OCI-LY3 (cell line): ENCODE results near the gene MDP1.

Experiments
- H2AFZ ChIP-seq: fragments of 200-600, 300-600 bp; shearing (Covaris generic); 2 replicates; pipeline ENCODE4 v1.6.0; 2014; ENCODE audit warnings: antibody characterized with exemption, low read depth, low read length
- H3K27ac ChIP-seq: fragments of 200-600, 300-600 bp; sonication (generic); 2 replicates; pipeline ENCODE4 v1.5.1; 2014; ENCODE audit warnings: mild to moderate bottlenecking, low read length, moderate library complexity, mixed read lengths
- H3K27me3 ChIP-seq: fragments of 200-600, 300-600 bp; sonication (generic); 2 replicates; pipeline ENCODE4 v1.6.1; 2014; ENCODE audit warnings: low read depth, low read length, mixed read lengths
- H3K36me3 ChIP-seq: fragments of 200-600, 300-600 bp; sonication (generic); replicated peaks from 2 replicates; pipeline ENCODE3; 2014; ENCODE audit warnings: low read depth, low read length, mixed read lengths
- H3K4me1 ChIP-seq: fragments of 300-600, 200-600 bp; sonication (generic); 2 replicates; pipeline ENCODE4 v1.6.1; 2014; ENCODE audit warnings: low read length, mixed read lengths
- H3K4me2 ChIP-seq: fragments of 200-600, 300-600 bp; sonication (generic); 2 replicates; pipeline ENCODE4 v1.6.1; 2014; ENCODE audit warnings: low read length, mixed read lengths
- H3K4me3 ChIP-seq: fragments of 300-600, 200-600 bp; sonication (generic); 2 replicates; pipeline ENCODE4 v1.5.1; 2014; ENCODE audit warnings: antibody characterized with exemption, mild to moderate bottlenecking, low read length, moderate library complexity
- H3K79me2 ChIP-seq: fragments of 300-600, 200-600 bp; shearing (Covaris generic); 2 replicates; pipeline ENCODE4 v1.6.1; 2014; ENCODE audit warnings: mild to moderate bottlenecking, low read length, mixed read lengths
- H3K9ac ChIP-seq: fragments of 300-600, 200-600 bp; shearing (Covaris generic); 2 replicates; pipeline ENCODE4 v1.6.0; 2014; ENCODE audit warnings: mild to moderate bottlenecking, low read length, moderate library complexity
- H3K9me3 ChIP-seq: fragments of 200-600, 300-600 bp; shearing (Covaris generic); 2 replicates; pipeline ENCODE4 v1.6.1; 2014; ENCODE audit warnings: low read length, mixed read lengths; ENCODE audit not compliant: insufficient read depth
- H4K20me1 ChIP-seq: fragments of 200-600, 300-600 bp; sonication (generic); 2 replicates; pipeline ENCODE4 v1.6.1; 2016; ENCODE audit warnings: low read length, mixed read lengths; ENCODE audit not compliant: insufficient read depth
- EZH2phosphoT487 ChIP-seq: fragments of 200-600 bp; shearing (Covaris generic); IDR thresholded peaks from 2 replicates; pipeline ENCODE4 v1.6.1; 2018; ENCODE audit warnings: antibody characterized with exemption, mixed run types, low read depth
- TF ChIP-seq, protein P1 (sequence below): fragments of 200-600, 300-600 bp; sonication (generic); IDR thresholded peaks from 2 replicates; pipeline ENCODE4 v1.5.1; 2014; ENCODE audit warnings: antibody characterized with exemption, low read length, low read depth

The MDP1 gene

DNA sequence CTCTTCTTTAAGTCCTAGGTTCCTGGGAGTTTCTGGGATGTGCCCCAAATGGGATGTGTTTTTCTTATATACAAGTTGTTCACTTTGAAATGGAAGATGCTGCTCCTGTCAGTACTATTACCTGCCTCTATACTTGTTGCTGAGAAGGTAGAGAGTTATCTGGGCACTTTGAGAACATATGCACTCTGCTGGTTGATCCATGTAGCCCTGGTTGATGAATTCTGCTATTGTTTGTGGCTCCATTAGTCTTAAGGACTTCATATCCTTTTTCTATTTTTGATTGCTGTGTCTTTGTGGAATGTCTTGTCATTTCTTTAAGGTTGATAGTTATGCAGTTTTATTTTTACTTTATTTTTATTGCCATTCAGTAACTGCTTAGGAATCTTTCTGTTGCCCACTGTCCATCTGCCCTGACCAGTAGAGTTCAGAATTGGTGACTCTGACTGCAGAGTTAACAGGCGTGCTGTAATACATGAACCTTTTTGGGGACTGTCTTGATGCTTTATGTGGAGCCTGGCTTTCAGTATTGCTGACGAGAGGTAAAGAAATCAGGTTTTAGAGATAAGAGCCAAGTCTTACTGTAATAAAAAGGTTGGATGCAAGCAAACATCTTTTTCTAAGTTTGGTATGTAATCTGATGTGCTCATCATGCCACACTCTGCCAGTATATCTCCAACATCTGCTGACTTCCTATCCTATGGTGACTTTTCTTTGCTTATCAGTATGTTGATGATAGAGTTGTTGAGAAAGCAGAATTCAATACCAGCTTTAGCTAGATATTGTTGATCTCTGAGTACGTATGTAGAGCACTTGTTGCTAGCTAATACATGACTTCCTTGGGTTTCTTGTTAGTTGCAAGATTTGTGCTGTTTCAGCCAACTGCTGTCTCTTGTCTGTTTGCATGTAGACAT, 18.5 kb upstream of the MDP1 start:
- Histone ChIP-seq H3K4me3 (no peak overlapping the region), H3K36me3 (peaks cover 30% of the 10 kb centered on the region)

DNA sequence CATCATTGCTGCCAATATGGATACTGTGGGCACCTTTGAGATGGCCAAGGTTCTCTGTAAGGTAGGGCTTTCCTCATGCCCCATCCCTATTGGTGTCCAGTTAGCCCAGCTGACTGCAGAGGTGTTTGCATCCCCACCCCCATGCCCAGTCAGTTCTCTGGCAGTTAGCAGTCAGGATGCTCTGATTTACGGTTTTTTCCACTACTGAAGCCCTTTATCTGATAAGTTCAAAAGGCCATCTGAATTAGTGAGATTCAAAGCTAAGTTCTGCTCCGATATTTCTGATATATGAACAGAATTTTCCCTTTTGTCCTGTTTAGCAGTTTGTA, 17.6 kb upstream of the MDP1 start:
- Histone ChIP-seq H3K36me3 (peaks cover 25% of the 10 kb centered on the region), H3K4me3 (peak overlapping the region; percentile 83)
- TF ChIP-seq, protein P1, sequence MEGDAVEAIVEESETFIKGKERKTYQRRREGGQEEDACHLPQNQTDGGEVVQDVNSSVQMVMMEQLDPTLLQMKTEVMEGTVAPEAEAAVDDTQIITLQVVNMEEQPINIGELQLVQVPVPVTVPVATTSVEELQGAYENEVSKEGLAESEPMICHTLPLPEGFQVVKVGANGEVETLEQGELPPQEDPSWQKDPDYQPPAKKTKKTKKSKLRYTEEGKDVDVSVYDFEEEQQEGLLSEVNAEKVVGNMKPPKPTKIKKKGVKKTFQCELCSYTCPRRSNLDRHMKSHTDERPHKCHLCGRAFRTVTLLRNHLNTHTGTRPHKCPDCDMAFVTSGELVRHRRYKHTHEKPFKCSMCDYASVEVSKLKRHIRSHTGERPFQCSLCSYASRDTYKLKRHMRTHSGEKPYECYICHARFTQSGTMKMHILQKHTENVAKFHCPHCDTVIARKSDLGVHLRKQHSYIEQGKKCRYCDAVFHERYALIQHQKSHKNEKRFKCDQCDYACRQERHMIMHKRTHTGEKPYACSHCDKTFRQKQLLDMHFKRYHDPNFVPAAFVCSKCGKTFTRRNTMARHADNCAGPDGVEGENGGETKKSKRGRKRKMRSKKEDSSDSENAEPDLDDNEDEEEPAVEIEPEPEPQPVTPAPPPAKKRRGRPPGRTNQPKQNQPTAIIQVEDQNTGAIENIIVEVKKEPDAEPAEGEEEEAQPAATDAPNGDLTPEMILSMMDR = no peak
- no peak for TF ChIP-seq EZH2phosphoT487

More for the DNA sequence above, 18.5 kb upstream of the MDP1 start:
- H3K27ac ChIP-seq = no peak overlapping the region
- H3K9me3 ChIP-seq = no peaks in the 10 kb centered on the region
- no peak overlapping the region for H2AFZ ChIP-seq
- no peak overlapping the region for H3K9ac ChIP-seq
- peaks cover 33% of the 10 kb centered on the region for H3K79me2 ChIP-seq
- no peaks in the 10 kb centered on the region for H3K27me3 ChIP-seq
- no peaks in the 10 kb centered on the region for H4K20me1 ChIP-seq
- TF ChIP-seq, protein P1 = no peak
- no peak for TF ChIP-seq EZH2phosphoT487
- H3K4me2 ChIP-seq = no peak overlapping the region
- peaks cover 13% of the 10 kb centered on the region for H3K4me1 ChIP-seq

DNA sequence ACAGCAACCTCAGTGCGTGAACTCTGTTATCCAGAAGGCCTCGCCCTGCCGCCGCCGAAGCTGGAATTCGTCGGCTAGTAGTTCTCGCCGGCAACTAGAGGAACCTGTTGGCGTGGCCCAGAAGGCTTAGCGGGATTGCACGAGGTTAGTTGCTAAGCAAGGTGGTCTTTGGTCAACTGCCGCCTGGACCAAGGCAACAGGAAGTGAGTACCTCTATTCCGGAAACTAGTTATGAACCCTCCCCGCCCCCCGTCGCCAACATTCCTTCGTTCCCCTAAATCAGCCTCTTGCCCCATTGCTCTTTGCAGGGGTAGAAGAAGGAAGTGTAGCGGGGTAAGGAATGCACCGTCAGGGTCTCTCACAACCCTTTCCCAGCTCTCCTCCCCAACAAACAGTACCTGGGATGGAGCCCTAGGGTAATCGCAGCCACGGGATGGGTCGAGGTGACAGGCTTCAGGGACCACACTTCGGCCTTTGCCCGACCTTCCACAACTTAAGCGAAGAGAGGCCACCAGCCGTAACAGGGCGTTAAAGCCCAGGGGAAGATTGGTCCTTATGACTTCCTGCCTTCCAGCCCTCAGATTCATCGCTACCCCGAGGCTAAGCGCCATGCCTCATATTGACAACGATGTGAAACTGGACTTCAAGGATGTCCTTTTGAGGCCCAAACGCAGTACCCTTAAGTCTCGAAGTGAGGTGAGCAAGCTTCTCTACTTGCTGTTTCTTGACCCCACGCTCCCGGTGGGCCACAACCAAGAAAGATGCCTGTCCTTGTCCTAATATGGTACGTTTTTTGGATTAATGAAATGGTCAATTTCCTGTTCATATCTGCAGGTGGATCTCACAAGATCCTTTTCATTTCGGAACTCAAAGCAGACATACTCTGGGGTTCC, 17.0 kb upstream of the MDP1 start, which contains the start of gene GMPR2:
Gene GMPR2, plus strand, starts transcription at position 285 of the 893 bp plus-strand sequence. Its CDS starts 325 bp downstream, at position 610.
- TF ChIP-seq, protein P1 = no peak
- no peak for TF ChIP-seq EZH2phosphoT487
- Histone ChIP-seq H4K20me1 (no peaks in the 10 kb centered on the region), H3K27ac (peak within 1 kb of the TSS; percentile 75), H3K4me2 (peak within 1 kb of the TSS; percentile 88), H2AFZ (peak within 1 kb of the TSS; percentile 93), H3K9ac (peak within 1 kb of the TSS; percentile 75), H3K9me3 (no peaks in the 10 kb centered on the region), H3K36me3 (peaks cover 21% of the 10 kb centered on the region), H3K4me1 (peaks cover 13% of the 10 kb centered on the region), H3K4me3 (peak within 1 kb of the TSS; percentile 83), H3K27me3 (no peaks in the 10 kb centered on the region), H3K79me2 (peaks cover 39% of the 10 kb centered on the region)

More for the DNA sequence above, 17.6 kb upstream of the MDP1 start:
- Histone ChIP-seq H3K4me2 (peak overlapping the region; percentile 88), H3K27me3 (no peaks in the 10 kb centered on the region), H2AFZ (no peak overlapping the region), H4K20me1 (no peaks in the 10 kb centered on the region), H3K4me1 (peaks cover 13% of the 10 kb centered on the region), H3K9ac (peak overlapping the region; percentile 75; the same call in 1 of the 2 replicates), H3K27ac (no peak overlapping the region; the same call in 1 of the 2 replicates), H3K79me2 (peaks cover 39% of the 10 kb centered on the region), H3K9me3 (no peaks in the 10 kb centered on the region)
